Erythroblast (primary cell): ENCODE measurements around the gene SLCO2A1.

Experiments
- DNase-seq, 2 experiments: peaks; one replicate each; lab custom pipeline; 2025; lab: John Stamatoyannopoulos, UW
- GATA1 ChIP-seq: IDR thresholded peaks from 2 replicates; pipeline ENCODE4 v1.6.1; 2011; ENCODE audit warnings: low read depth, mild to moderate bottlenecking, control low read depth, low read length, moderate library complexity
- POLR2A ChIP-seq: IDR thresholded peaks from 2 replicates; pipeline ENCODE4 v1.6.1; 2011; ENCODE audit warnings: mild to moderate bottlenecking, low read length

SLCO2A1 gene

GRCh38 chr3:134067531-134068161 is 37.9 kb upstream of the SLCO2A1 start:
- DNase-seq = no peak
- TF ChIP-seq POLR2A (no peak), GATA1 (no peak)

GRCh38 chr3:134066651-134067530 is 37.2 kb upstream of the SLCO2A1 start:
- DNase-seq = no peak

GRCh38 chr3:134066158-134066541 is 36.4 kb upstream of the SLCO2A1 start:
- TF ChIP-seq POLR2A = no peak
- TF ChIP-seq GATA1 = no peak
- no peak for DNase-seq

More at GRCh38 chr3:134066651-134067530, 37.2 kb upstream of the SLCO2A1 start:
- TF ChIP-seq POLR2A (no peak), GATA1 (no peak)

GRCh38 chr3:134065252-134066157 is 35.8 kb upstream of the SLCO2A1 start:
- no peak for TF ChIP-seq POLR2A
- no peak for TF ChIP-seq GATA1
- DNase-seq = no peak

- TF ChIP-seq GATA1 (no peak), POLR2A (no peak)
- no peak for DNase-seq
Observed at GRCh38 chr3:134064081-134064480, 34.4 kb upstream of the SLCO2A1 start.

- TF ChIP-seq POLR2A (no peak), GATA1 (no peak)
Observed at GRCh38 chr3:134061401-134061800, 31.7 kb upstream of the SLCO2A1 start.

GRCh38 chr3:134060561-134061385 is 31.0 kb upstream of the SLCO2A1 start:
- no peak for DNase-seq
- no peak for TF ChIP-seq POLR2A
- TF ChIP-seq GATA1 = no peak

More at GRCh38 chr3:134061401-134061800, 31.7 kb upstream of the SLCO2A1 start:
- DNase-seq = no peak

GRCh38 chr3:134059671-134060560 is 30.2 kb upstream of the SLCO2A1 start:
- no peak for TF ChIP-seq GATA1
- TF ChIP-seq POLR2A = no peak
- DNase-seq = no peak

- DNase-seq = no peak
- no peak for TF ChIP-seq POLR2A
- no peak for TF ChIP-seq GATA1
Observed at GRCh38 chr3:134059035-134059601, 29.4 kb upstream of the SLCO2A1 start.

- no peak for DNase-seq
- no peak for TF ChIP-seq POLR2A
- no peak for TF ChIP-seq GATA1
Observed at GRCh38 chr3:134057654-134058110, 28.0 kb upstream of the SLCO2A1 start.

- TF ChIP-seq GATA1 (no peak), POLR2A (no peak)
- no peak for DNase-seq
Observed at GRCh38 chr3:134057006-134057653, 27.4 kb upstream of the SLCO2A1 start.
